OCI-LY1 (cell line): Measurements from ENCODE around the gene AIMP1.

Experiments
- EZH2 ChIP-seq: fragments of 200-600 bp; sonication (generic), shearing (Covaris generic); IDR thresholded peaks from 2 replicates; pipeline ENCODE4 v1.8.0; 2017; ENCODE audit warnings: borderline replicate concordance, mixed run types, mild to moderate bottlenecking, antibody characterized with exemption, low read length, moderate library complexity, mixed read lengths
- TF ChIP-seq, protein P1 (sequence below): fragments of 200-600 bp; sonication (generic), shearing (Covaris generic); IDR thresholded peaks from 2 replicates; pipeline ENCODE4 v1.5.1; 2017; ENCODE audit warnings: mild to moderate bottlenecking, antibody characterized with exemption, low read length, moderate library complexity, mixed read lengths

- TF ChIP-seq, protein P1, sequence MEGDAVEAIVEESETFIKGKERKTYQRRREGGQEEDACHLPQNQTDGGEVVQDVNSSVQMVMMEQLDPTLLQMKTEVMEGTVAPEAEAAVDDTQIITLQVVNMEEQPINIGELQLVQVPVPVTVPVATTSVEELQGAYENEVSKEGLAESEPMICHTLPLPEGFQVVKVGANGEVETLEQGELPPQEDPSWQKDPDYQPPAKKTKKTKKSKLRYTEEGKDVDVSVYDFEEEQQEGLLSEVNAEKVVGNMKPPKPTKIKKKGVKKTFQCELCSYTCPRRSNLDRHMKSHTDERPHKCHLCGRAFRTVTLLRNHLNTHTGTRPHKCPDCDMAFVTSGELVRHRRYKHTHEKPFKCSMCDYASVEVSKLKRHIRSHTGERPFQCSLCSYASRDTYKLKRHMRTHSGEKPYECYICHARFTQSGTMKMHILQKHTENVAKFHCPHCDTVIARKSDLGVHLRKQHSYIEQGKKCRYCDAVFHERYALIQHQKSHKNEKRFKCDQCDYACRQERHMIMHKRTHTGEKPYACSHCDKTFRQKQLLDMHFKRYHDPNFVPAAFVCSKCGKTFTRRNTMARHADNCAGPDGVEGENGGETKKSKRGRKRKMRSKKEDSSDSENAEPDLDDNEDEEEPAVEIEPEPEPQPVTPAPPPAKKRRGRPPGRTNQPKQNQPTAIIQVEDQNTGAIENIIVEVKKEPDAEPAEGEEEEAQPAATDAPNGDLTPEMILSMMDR: no peak
- no peak for TF ChIP-seq EZH2
Measured at GRCh38 chr4:106370214-106370613, 53.9 kb downstream of the AIMP1 start.
